HCT116 (cell line): ENCODE measurements around the gene PPP2R5C. TPM values are rescaled to one million over a fixed set of nuclear protein-coding genes. Genes with fewer than 3 reads are reported as not detected.

ENCODE experiments used
- ATAC-seq: fragments of 200-7000 bp; cut with Tn5 transposase; 2 replicates; pipeline ENCODE4 v1.9.1; 2020; ENCODE audit warnings: mild to moderate bottlenecking, moderate library complexity
- BruUV-seq: library from RNA; stranded (reverse); fragments of 400-500 nt; replicated peaks from 2 replicates; lab custom pipeline; 2021; lab: Mats Ljungman, UMichigan
- CTCF ChIA-PET: fragments of 300-600 bp; sonication (Branson Sonifier 250); formaldehyde crosslinking; loops from one replicate; lab custom pipeline; 2021; ENCODE audit warnings: antibody characterized with exemption; lab: Charles Lee
- POLR2A ChIA-PET: fragments of 300-600, 350-600 bp; sonication (Branson Sonifier 250); formaldehyde crosslinking; loops from one replicate; lab custom pipeline; 2021; ENCODE audit warnings: antibody characterized with exemption; lab: Charles Lee
- RAD21 ChIA-PET, 2 experiments: fragments of 300-600 bp; sonication (Branson Sonifier 250); formaldehyde crosslinking; loops; one replicate each; lab custom pipeline; 2023; ENCODE audit warnings: low total read pairs in 2 of 2; ENCODE audit not compliant: uncharacterized antibody in 2 of 2, unreplicated experiment in 2 of 2, low non-redundant PET in 1 of 2; lab: Charles Lee
- DNase-seq: peaks from one replicate; pipeline ENCODE4 v3.0.0-alpha.2; 2010; ENCODE audit warnings: low read depth, low spot score
- H2AFZ ChIP-seq: fragments of 200-600 bp; shearing (Covaris generic), sonication (generic); 2 replicates; pipeline ENCODE4 v1.6.1; 2017; ENCODE audit warnings: low read depth, mixed run types, mixed read lengths, antibody characterized with exemption, low read length; ENCODE audit not compliant: poor library complexity, severe bottlenecking
- H3K27ac ChIP-seq: 2 replicates; pipeline ENCODE4 v1.5.1; 2012; ENCODE audit warnings: low read depth, low read length
- H3K27me3 ChIP-seq: fragments of 200-600 bp; sonication (generic); 2 replicates; pipeline ENCODE4 v1.6.1; 2016; ENCODE audit warnings: mixed run types, low read length, mixed read lengths; ENCODE audit not compliant: insufficient read depth
- H3K36me3 ChIP-seq, 2 experiments: fragments of 200-500 bp in 1 of 2; fragments of 200-600 bp in 1 of 2; sonication (Bioruptor generic) in 1 of 2; sonication (generic) in 1 of 2; 2 replicates each; pipeline versions ENCODE4 v1.5.1 to v1.6.1; 2014 to 2016; ENCODE audit warnings: low read length in 2 of 2, inconsistent platforms in 1 of 2, mixed read lengths in 1 of 2, mixed run types in 1 of 2; ENCODE audit not compliant: insufficient read depth in 2 of 2, control insufficient read depth in 1 of 2
- H3K4me1 ChIP-seq, 2 experiments: fragments of 200-600 bp in 1 of 2; sonication (generic) in 1 of 2; 2 replicates each; pipeline versions ENCODE4 v1.5.1 to v1.6.1; 2012 to 2017; ENCODE audit warnings: low read length in 2 of 2, inconsistent platforms in 1 of 2, mild to moderate bottlenecking in 1 of 2, mixed read lengths in 1 of 2, mixed run types in 1 of 2, moderate library complexity in 1 of 2; ENCODE audit not compliant: insufficient read depth in 2 of 2, control insufficient read depth in 1 of 2
- H3K4me2 ChIP-seq: fragments of 200-600 bp; sonication (generic); 2 replicates; pipeline ENCODE4 v1.6.1; 2017; ENCODE audit warnings: mixed run types, low read length, mixed read lengths
- H3K4me3 ChIP-seq, 2 experiments: fragments of 200-600 bp in 1 of 2; sonication (generic) in 1 of 2; replicated peaks in 1 of 2; 2 replicates each; pipeline ENCODE4 v1.5.1; 2011 to 2016; ENCODE audit warnings: low read length in 2 of 2, control low read depth in 1 of 2, low read depth in 1 of 2, mild to moderate bottlenecking in 1 of 2, mixed read lengths in 1 of 2, mixed run types in 1 of 2
- H3K79me2 ChIP-seq: fragments of 200-600 bp; sonication (generic); 2 replicates; pipeline ENCODE4 v1.6.1; 2017; ENCODE audit warnings: mild to moderate bottlenecking, mixed run types, low read length, moderate library complexity, mixed read lengths; ENCODE audit not compliant: insufficient read depth
- H3K9ac ChIP-seq: fragments of 200-600 bp; sonication (generic); 2 replicates; pipeline ENCODE4 v1.6.1; 2016; ENCODE audit warnings: low read length, mixed read lengths
- H3K9me2 ChIP-seq: fragments of 200-600 bp; sonication (generic), shearing (Covaris generic); 2 replicates; pipeline ENCODE4 v1.6.1; 2017; ENCODE audit warnings: mixed run types, mild to moderate bottlenecking, moderate library complexity; ENCODE audit not compliant: insufficient read depth
- H3K9me3 ChIP-seq, 2 experiments: fragments of 200-500 bp in 1 of 2; fragments of 200-600 bp in 1 of 2; sonication (Bioruptor generic) in 1 of 2; sonication (generic) in 1 of 2; 2 replicates each; pipeline ENCODE4 v1.6.1; 2014 to 2017; ENCODE audit warnings: low read length in 2 of 2, mixed read lengths in 2 of 2, inconsistent platforms in 1 of 2, low read depth in 1 of 2, mild to moderate bottlenecking in 1 of 2, mixed run types in 1 of 2, moderate library complexity in 1 of 2; ENCODE audit not compliant: control insufficient read depth in 1 of 2, insufficient read depth in 1 of 2
- H4K20me1 ChIP-seq: fragments of 200-600 bp; sonication (generic), shearing (Covaris generic); 2 replicates; pipeline ENCODE4 v1.6.1; 2017; ENCODE audit warnings: mixed run types, mild to moderate bottlenecking, moderate library complexity; ENCODE audit not compliant: insufficient read depth
- CBX3 ChIP-seq: IDR thresholded peaks from 2 replicates; pipeline ENCODE4 v1.6.1; 2012; ENCODE audit warnings: low read depth
- CEBPB ChIP-seq: IDR thresholded peaks from 2 replicates; pipeline ENCODE4 v1.6.1; 2012; ENCODE audit warnings: low read depth
- ELF1 ChIP-seq: IDR thresholded peaks from 2 replicates; pipeline ENCODE4 v1.6.1; 2012; ENCODE audit warnings: low read depth, borderline replicate concordance
- EZH2phosphoT487 ChIP-seq: fragments of 200-600 bp; IDR thresholded peaks from 2 replicates; pipeline ENCODE4 v1.6.1; 2018; ENCODE audit warnings: antibody characterized with exemption, borderline replicate concordance
- POLR2AphosphoS5 ChIP-seq: IDR thresholded peaks from 2 replicates; pipeline ENCODE4 v1.6.1; 2011; ENCODE audit warnings: mild to moderate bottlenecking, low read depth, low read length, moderate library complexity
- RAD21 ChIP-seq: IDR thresholded peaks from 2 replicates; pipeline ENCODE4 v1.6.1; 2012; ENCODE audit warnings: low read depth, mild to moderate bottlenecking
- SIN3A ChIP-seq: IDR thresholded peaks from 2 replicates; pipeline ENCODE4 v1.6.1; 2012; ENCODE audit warnings: low read depth
- TCF7L2 ChIP-seq: IDR thresholded peaks from 2 replicates; pipeline ENCODE4 v1.7.0; 2011; ENCODE audit warnings: borderline replicate concordance, inconsistent platforms; ENCODE audit not compliant: insufficient read depth, insufficient read length; ENCODE audit errors: extremely low read depth
- ZFX ChIP-seq: fragments of 450-650 bp; IDR thresholded peaks from 2 replicates; pipeline ENCODE4 v1.6.1; 2017
- intact Hi-C: fragments of 100-400 bp; cut with micrococcal nuclease; formaldehyde crosslinking; loops from 2 replicates; pipeline ENCODE4 v1.10.0; 2022
- total RNA-seq: library from RNA; stranded (reverse); gene quantifications from one replicate; pipeline ENCODE4 v1.2.1, GENCODE V29; 2021; ENCODE audit not compliant: unreplicated experiment
- TF ChIP-seq, protein P1 (sequence below): IDR thresholded peaks from 2 replicates; pipeline ENCODE4 v1.6.1; 2012

Gene PPP2R5C
- total RNA-seq, 1 experiment from 2014 or later, result 117 TPM

DNA sequence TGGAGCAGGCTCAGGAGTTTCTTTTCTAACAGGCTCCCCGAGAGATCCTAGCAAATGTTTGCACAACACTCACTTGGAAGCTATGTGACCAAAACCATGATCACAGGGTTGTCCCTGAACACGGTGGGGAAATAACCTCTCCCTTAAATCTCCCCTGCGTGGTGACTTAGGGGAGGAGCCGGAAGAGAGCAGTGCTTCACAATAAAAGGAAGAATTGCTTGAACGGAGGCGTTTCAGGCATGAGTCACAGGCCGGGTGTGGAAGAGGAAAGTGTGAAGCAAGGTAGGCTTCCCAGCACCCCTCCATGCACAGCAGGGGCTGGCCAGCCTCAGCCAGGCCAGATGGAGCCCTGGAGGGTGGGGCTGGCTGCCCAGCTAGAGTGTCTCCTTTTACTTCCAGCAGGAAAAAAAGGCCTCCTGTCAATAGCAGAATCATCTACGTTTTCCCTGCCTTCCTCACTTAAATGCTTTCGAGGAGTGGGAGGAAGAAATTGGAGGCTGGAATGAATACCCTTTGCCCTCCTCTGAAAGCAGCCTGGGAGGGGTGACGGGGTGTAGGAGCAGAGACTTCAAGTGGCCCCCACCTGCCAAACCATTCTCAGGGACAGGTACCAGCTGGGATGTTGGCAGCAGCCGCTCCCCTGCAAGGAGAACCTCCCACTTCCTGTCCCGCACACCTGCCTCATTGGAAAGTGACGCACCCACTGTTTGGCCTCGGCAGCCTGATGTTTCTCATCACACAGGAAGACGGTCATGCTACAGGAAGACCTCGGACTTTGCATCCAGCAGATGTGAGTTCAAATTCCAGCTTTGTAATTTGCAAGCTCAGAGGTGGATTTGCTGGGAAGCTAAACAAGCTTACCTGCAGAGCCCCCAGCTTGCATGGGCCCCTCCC is 30.1 kb upstream of the PPP2R5C start (continued):
- TF ChIP-seq CBX3 (no peak; the same call in 1 of the 2 replicates), ELF1 (peak; percentile 31; the same call in 1 of the 2 replicates), TCF7L2 (peak; percentile 63), SIN3A (peak; percentile 34)
- TF ChIP-seq, protein P1, sequence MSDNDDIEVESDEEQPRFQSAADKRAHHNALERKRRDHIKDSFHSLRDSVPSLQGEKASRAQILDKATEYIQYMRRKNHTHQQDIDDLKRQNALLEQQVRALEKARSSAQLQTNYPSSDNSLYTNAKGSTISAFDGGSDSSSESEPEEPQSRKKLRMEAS, result peak; percentile 87

DNA sequence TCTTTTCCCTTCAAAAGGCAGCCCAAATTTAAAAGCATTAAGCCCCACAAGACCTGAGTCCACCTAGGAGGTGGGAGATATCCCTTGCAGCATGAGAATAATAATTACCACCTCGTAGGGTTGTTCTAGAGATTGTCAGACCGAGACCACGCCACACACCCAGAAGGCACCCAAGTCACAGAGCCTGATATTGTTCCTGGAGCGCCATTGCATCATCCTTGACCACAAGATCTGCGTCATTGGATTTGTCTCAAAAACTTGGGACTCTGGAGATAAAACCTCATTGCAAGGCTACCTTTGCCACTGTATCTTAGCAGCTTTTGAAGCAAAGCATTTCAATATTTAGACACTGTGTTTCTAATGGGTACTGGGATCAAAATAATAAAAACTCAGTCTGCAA is 29.4 kb upstream of the PPP2R5C start:
- Histone ChIP-seq H3K4me1 (peaks cover 21 to 49% of the 10 kb centered on the region in 2 experiments), H3K9ac (peak overlapping the region; percentile 47), H3K79me2 (no peaks in the 10 kb centered on the region), H4K20me1 (no peaks in the 10 kb centered on the region), H3K4me3 (peak overlapping the region; percentile 39 to 54), H3K9me3 (no peaks in the 10 kb centered on the region), H3K36me3 (no peaks in the 10 kb centered on the region), H3K4me2 (peak overlapping the region; percentile 82), H3K9me2 (no peaks in the 10 kb centered on the region), H2AFZ (peak overlapping the region; percentile 71), H3K27me3 (no peaks in the 10 kb centered on the region), H3K27ac (peak overlapping the region; percentile 69)
- BruUV-seq, result TSS peak; percentile 72
- ChIA-PET RAD21 (no interaction called here), POLR2A (interaction anchor here (1.0 to 1.2 kb wide), 3 partner anchors 22 to 28 kb away, joined by 3 to 4 read pairs (median 3); no protein-coding TSS in a partner anchor), CTCF (no interaction called here)
- no peak for ATAC-seq
- peak; percentile 43 for DNase-seq
- TF ChIP-seq EZH2phosphoT487 (no peak), RAD21 (no peak), CEBPB (peak; percentile 83), ZFX (no peak), POLR2AphosphoS5 (no peak)
- intact Hi-C loops, result no loop called here
